Hematopoietic multipotent progenitor cell (in vitro differentiated cells): ENCODE data around the gene ZFAND6. TPM values are rescaled to one million over a fixed set of nuclear protein-coding genes. Genes with fewer than 3 reads are reported as not detected.
A peak's percentile ranks its signal among the peaks of the same experiment; 100 is the strongest.

Source experiments
- DNase-seq, 3 donors: peaks; one replicate each; pipeline ENCODE4 v3.0.0-alpha.2; 2011 to 2015; ENCODE audit warnings: low read depth in 2 of 3, low spot score in 2 of 3
- total RNA-seq: library from RNA; depleted of rRNA; stranded (reverse); fragments of >200 nt; gene quantifications from one replicate; pipeline ENCODE4 v1.2.3, GENCODE V29; 2012

ZFAND6 gene
- total RNA-seq, 1 donor: 166 TPM

- DNase-seq: peak in 1 of 3 donors; percentile 15
Measured at GRCh38 chr15:80138961-80139360, 79.5 kb downstream of the ZFAND6 start.

- DNase-seq: no peak
Measured at GRCh38 chr15:80140909-80141308, 81.4 kb downstream of the ZFAND6 start.

GRCh38 chr15:80141916-80142598 is 82.6 kb downstream of the ZFAND6 start:
- DNase-seq: no peak

GRCh38 chr15:80142646-80143045 is 83.2 kb downstream of the ZFAND6 start:
- no peak for DNase-seq

GRCh38 chr15:80151148-80151547 is 91.7 kb downstream of the ZFAND6 start:
- DNase-seq: no peak

- DNase-seq: no peak
Measured at GRCh38 chr15:80151576-80151975, 92.1 kb downstream of the ZFAND6 start.

GRCh38 chr15:80152180-80152895 is 92.9 kb downstream of the ZFAND6 start:
- DNase-seq: peak; percentile 66 to 95 (median 94)

GRCh38 chr15:80152896-80153876 is 93.7 kb downstream of the ZFAND6 start, which contains the start of gene FAH:
Gene FAH, plus strand, starts transcription at chr15:80152999. Its CDS starts 56 bp downstream, at chr15:80153055.
- DNase-seq: peak in 2 of 3 donors; percentile 19 to 71

GRCh38 chr15:80153900-80154299 is 94.4 kb downstream of the ZFAND6 start:
- DNase-seq: no peak

GRCh38 chr15:80154336-80154735 is 94.9 kb downstream of the ZFAND6 start:
- DNase-seq: no peak

GRCh38 chr15:80155001-80155377 is 95.5 kb downstream of the ZFAND6 start:
- no peak for DNase-seq

- DNase-seq: peak in 2 of 3 donors; percentile 53 to 59
Measured at GRCh38 chr15:80155378-80156175, 96.1 kb downstream of the ZFAND6 start.

GRCh38 chr15:80156176-80156720 is 96.8 kb downstream of the ZFAND6 start:
- DNase-seq: no peak

GRCh38 chr15:80157215-80157614 is 97.7 kb downstream of the ZFAND6 start:
- DNase-seq: no peak

GRCh38 chr15:80159301-80159700 is 99.8 kb downstream of the ZFAND6 start:
- no peak for DNase-seq

- DNase-seq: peak in 1 of 3 donors; percentile 24
Measured at GRCh38 chr15:80159811-80160569, 100.5 kb downstream of the ZFAND6 start.

- DNase-seq: peak in 2 of 3 donors; percentile 88 to 97
Measured at GRCh38 chr15:80160570-80161156, 101.2 kb downstream of the ZFAND6 start.

GRCh38 chr15:80161468-80162016 is 102.1 kb downstream of the ZFAND6 start:
- DNase-seq: no peak
